HCT116 (cell line): ENCODE measurements around the gene CRYBG3.

Source experiments
- CTCF ChIP-seq, 3 experiments: fragments of 200-600 bp in 1 of 3; sonication (generic) in 1 of 3; IDR thresholded peaks in 2 of 3; conservative IDR thresholded peaks in 1 of 3; 2 replicates each; pipeline ENCODE4 v1.5.1; 2012 to 2017; ENCODE audit warnings: low read depth in 2 of 3, low read length in 2 of 3, antibody characterized with exemption in 1 of 3, borderline replicate concordance in 1 of 3, control low read depth in 1 of 3, mild to moderate bottlenecking in 1 of 3, mixed read lengths in 1 of 3, mixed run types in 1 of 3, moderate library complexity in 1 of 3; ENCODE audit not compliant: insufficient read depth in 1 of 3
- EGR1 ChIP-seq: IDR thresholded peaks from 2 replicates; pipeline ENCODE4 v1.6.1; 2012; ENCODE audit warnings: low read depth
- EZH2 ChIP-seq: fragments of 200-600 bp; sonication (generic); IDR thresholded peaks from 2 replicates; pipeline ENCODE4 v1.6.1; 2017; ENCODE audit warnings: antibody characterized with exemption, mixed run types
- JUND ChIP-seq: IDR thresholded peaks from 2 replicates; pipeline ENCODE4 v1.6.1; 2012
- MAX ChIP-seq: IDR thresholded peaks from 2 replicates; pipeline ENCODE4 v1.6.1; 2012
- POLR2A ChIP-seq: IDR thresholded peaks from 2 replicates; pipeline ENCODE4 v1.7.0; 2011; ENCODE audit warnings: borderline replicate concordance; ENCODE audit not compliant: insufficient read depth, insufficient read length; ENCODE audit errors: extremely low read depth
- POLR2AphosphoS5 ChIP-seq: IDR thresholded peaks from 2 replicates; pipeline ENCODE4 v1.6.1; 2011; ENCODE audit warnings: mild to moderate bottlenecking, low read depth, low read length, moderate library complexity
- RAD21 ChIP-seq: IDR thresholded peaks from 2 replicates; pipeline ENCODE4 v1.6.1; 2012; ENCODE audit warnings: low read depth, mild to moderate bottlenecking
- REST ChIP-seq: IDR thresholded peaks from 2 replicates; pipeline ENCODE4 v1.6.1; 2012; ENCODE audit warnings: low read depth
- SP1 ChIP-seq: IDR thresholded peaks from 2 replicates; pipeline ENCODE4 v1.6.1; 2012; ENCODE audit warnings: low read depth
- ZBTB33 ChIP-seq: IDR thresholded peaks from 2 replicates; pipeline ENCODE4 v1.6.1; 2011; ENCODE audit warnings: mild to moderate bottlenecking, low read length, moderate library complexity; ENCODE audit not compliant: insufficient replicate concordance; ENCODE audit errors: extremely low read depth
- ZNF274 ChIP-seq: fragments of 200-500 bp; sonication (Bioruptor generic); IDR thresholded peaks from 2 replicates; pipeline ENCODE4 v1.6.1; 2014; ENCODE audit warnings: mild to moderate bottlenecking, low read depth, low read length, inconsistent platforms

- TF ChIP-seq SP1 (no peak), CTCF (IDR thresholded peaks at IDR 0.05 in 2 of 3, conservative IDR thresholded peaks at IDR 0.05 in 1 of 3; ENCODE audit: borderline replicate concordance in 1 of 3, insufficient read depth in 1 of 3, low read depth in 2 of 3, low read length in 2 of 3) (no peak), RAD21 (no peak), MAX (no peak), EZH2 (no peak), EGR1 (no peak), POLR2A (no peak), REST (no peak), JUND (no peak), ZNF274 (no peak), ZBTB33 (no peak), POLR2AphosphoS5 (no peak)
Measured at GRCh38 chr3:97959872-97960271, 138.1 kb downstream of the CRYBG3 start.
